Measurements from ENCODE around the gene MBD5.

DNA sequence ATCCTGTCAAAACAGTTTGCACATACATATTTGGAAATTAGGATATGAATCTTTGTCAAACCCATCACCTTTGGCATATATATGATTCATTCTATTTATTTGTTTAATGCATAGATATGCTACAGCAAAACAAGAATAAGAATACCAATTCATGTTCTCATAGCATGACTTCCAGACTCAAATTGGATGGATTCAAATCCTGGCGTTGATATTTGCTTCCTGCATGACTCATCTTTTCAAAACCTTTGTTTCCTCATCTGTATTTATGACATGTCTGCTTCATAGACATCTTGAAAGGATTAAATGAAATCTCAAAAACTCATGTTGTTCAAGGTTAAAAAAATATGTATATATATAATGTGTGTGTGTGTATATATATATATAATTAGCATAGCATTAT, 261.3 kb downstream of the MBD5 start:
- TF ChIP-seq, protein P1, sequence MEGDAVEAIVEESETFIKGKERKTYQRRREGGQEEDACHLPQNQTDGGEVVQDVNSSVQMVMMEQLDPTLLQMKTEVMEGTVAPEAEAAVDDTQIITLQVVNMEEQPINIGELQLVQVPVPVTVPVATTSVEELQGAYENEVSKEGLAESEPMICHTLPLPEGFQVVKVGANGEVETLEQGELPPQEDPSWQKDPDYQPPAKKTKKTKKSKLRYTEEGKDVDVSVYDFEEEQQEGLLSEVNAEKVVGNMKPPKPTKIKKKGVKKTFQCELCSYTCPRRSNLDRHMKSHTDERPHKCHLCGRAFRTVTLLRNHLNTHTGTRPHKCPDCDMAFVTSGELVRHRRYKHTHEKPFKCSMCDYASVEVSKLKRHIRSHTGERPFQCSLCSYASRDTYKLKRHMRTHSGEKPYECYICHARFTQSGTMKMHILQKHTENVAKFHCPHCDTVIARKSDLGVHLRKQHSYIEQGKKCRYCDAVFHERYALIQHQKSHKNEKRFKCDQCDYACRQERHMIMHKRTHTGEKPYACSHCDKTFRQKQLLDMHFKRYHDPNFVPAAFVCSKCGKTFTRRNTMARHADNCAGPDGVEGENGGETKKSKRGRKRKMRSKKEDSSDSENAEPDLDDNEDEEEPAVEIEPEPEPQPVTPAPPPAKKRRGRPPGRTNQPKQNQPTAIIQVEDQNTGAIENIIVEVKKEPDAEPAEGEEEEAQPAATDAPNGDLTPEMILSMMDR (IDR thresholded peaks at IDR 0.05) = no peak
- no peak for TF ChIP-seq SMC3 (IDR thresholded peaks at IDR 0.05; ENCODE audit: low read depth, low read length)
- TF ChIP-seq, protein P2, sequence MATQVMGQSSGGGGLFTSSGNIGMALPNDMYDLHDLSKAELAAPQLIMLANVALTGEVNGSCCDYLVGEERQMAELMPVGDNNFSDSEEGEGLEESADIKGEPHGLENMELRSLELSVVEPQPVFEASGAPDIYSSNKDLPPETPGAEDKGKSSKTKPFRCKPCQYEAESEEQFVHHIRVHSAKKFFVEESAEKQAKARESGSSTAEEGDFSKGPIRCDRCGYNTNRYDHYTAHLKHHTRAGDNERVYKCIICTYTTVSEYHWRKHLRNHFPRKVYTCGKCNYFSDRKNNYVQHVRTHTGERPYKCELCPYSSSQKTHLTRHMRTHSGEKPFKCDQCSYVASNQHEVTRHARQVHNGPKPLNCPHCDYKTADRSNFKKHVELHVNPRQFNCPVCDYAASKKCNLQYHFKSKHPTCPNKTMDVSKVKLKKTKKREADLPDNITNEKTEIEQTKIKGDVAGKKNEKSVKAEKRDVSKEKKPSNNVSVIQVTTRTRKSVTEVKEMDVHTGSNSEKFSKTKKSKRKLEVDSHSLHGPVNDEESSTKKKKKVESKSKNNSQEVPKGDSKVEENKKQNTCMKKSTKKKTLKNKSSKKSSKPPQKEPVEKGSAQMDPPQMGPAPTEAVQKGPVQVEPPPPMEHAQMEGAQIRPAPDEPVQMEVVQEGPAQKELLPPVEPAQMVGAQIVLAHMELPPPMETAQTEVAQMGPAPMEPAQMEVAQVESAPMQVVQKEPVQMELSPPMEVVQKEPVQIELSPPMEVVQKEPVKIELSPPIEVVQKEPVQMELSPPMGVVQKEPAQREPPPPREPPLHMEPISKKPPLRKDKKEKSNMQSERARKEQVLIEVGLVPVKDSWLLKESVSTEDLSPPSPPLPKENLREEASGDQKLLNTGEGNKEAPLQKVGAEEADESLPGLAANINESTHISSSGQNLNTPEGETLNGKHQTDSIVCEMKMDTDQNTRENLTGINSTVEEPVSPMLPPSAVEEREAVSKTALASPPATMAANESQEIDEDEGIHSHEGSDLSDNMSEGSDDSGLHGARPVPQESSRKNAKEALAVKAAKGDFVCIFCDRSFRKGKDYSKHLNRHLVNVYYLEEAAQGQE (IDR thresholded peaks at IDR 0.05; ENCODE audit: low read depth, low read length) = no peak
- no peak for TF ChIP-seq TEAD4 (IDR thresholded peaks at IDR 0.05; ENCODE audit: borderline replicate concordance, insufficient read depth)
- no peak for TF ChIP-seq RAD21 (IDR thresholded peaks at IDR 0.05; ENCODE audit: low read length)
- TF ChIP-seq RFX5 (IDR thresholded peaks at IDR 0.05; ENCODE audit: low read length) = no peak

All from SK-N-SH (cell line).